ENCODE measurements around the gene ZNF302.

- no peak for TF ChIP-seq ZNF70 (CRISPR knock-in tag; IDR thresholded peaks at IDR 0.05)
- TF ChIP-seq TCF4 (CRISPR knock-in tag; IDR thresholded peaks at IDR 0.05; ENCODE audit: borderline replicate concordance), result no peak
- TF ChIP-seq ZFP30 (CRISPR knock-in tag; IDR thresholded peaks at IDR 0.05), result no peak
Observed at GRCh38 chr19:34713262-34713637, 35.8 kb downstream of the ZNF302 start.
